NCI-H510A treated with DMSO at 0.1 percent for 48 hours (cell line): ENCODE results near the gene QSOX2.

Experiments used
- DNase-seq: peaks from one replicate; lab custom pipeline; 2025; lab: John Stamatoyannopoulos, UW

Gene QSOX2

DNA sequence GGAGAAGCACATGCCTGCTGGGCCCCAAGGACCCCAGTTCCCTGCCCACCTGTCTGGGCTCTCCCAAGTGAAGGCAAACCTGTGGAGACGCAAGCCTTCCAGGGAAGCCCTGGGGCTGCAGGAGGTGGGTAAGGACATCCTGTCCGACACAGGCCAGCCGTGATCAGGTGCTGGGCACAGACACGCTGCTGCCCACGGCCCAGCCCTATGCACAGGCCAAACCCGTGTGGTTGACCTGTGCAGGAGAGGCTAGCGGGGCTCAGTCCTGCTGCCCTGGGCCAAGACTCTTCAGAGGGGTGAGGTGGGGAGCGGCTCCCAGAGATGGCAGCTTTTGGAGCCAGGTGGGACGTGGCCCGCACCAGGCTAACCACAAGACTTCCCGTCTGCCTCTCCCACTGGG lies 55.0 kb downstream of the QSOX2 start:
- no peak for DNase-seq

DNA sequence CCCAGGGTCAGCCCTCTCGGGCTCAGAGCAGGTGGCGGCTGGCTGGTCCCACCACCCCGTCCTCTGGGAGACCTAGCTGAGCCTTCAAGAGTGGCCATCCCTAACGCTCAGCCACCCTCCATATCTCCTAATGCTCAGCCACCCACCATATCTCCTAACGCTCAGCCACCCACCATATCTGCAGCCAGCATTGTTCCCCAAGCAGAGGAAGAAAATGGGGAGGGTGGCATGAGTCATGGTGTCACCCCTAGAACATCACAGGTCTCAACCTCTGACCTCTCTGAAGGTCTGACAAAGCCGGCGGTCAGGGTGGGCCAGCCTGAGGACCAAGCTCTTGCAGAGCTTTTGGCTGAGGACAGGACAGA lies 55.4 kb downstream of the QSOX2 start:
- DNase-seq = no peak

DNA sequence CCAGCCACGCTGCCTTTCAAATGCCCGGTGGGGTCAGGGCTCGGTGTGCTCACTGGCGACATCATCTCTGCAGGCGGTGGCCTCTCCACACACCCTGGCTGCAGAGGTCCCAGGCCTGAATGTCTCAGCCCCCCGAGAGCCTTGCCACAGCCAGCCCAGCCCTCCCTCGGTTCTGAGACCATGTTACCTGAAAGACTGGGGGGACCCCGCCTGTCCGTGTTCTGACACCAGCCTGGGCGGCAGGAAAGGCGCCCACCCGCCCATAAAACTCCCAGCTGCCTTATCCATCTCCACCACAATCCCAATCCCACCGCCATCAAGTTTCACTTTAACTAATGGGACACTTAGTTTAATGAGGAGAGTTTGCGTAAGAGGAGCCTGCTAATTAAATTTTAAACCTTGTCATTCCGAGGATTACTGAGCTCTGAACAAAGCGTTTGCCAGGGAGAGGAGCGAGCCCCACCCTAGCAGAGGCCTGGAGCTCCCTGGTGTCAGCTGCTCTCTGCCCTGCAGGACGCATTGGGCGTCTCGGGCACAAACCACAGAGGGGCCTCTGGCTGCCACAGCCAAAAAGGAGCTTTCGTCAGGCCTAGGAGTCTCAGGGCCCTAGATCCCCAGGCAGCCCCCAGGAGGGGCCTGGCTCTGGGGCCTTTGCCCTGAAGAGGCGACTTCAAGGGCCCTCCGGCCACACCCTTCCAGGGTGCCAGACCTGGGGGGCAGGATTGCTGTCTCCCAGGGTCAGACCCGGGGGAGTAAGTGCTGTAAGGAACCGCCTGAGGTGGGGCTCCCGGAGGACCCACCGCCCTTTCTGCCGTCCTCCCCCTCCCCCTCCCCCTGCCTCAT lies 56.0 kb downstream of the QSOX2 start:
- DNase-seq = no peak

- no peak for DNase-seq
Observed at GRCh38 chr9:136187683-136188586, 57.7 kb downstream of the QSOX2 start.

DNA sequence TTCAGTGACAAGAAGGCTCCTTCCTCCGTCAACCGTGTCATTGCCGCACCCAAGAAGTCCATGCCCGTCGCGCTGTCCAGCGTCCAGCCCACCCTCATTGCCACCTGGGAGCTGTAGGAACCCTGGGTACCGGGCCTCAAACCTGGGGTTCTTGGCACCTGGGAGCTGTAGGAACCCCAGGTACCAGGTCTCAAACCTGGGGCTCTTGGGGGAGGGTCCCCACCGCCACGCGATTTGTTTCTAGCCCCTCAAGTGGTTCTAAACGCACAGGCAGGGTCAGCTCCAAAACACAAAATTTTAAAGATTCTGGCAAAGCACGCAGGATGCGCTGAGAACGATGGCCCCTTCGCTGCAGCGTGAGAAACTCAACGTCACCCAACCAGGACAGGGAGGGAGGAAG lies 58.4 kb downstream of the QSOX2 start:
- DNase-seq = no peak

- no peak for DNase-seq
Observed at GRCh38 chr9:136186386-136186785, 59.2 kb downstream of the QSOX2 start.

DNA sequence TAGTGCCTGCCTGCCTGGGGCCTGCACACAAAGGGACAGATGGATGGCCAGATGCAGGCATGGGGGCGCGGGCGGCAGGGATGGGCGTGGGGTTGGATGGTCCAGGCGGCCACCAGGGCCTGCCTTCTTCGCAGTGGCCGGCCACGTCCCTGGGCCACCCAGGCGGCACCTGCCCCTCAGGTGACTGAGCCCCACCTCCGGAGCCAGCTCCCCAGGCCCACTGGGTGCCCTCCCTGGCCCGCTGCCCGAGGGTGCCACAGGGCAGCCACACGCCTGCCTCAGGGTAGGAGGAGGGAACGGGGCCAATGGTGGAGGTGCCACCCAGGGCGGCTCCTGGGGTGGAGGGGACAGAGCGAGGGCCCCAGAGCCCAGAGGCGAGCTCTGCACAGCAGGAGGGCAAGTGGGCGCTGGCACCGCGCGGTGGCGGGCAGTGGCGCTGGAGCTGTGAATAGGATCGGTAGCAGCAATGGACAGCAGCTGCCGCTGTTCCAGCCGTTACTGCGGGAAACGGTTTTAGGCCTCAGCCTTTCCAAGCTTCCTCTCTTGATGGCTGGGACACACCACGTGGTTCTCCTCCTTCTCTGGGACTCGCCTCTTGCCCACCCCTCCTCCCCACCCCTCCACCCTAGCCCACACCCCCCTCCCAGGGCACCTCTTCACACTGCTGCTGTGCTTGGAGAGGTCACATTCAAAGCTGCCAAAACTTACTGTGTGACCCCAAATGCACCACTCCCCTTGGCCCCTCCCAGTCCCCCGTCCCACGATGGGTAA lies 59.8 kb downstream of the QSOX2 start:
- no peak for DNase-seq

DNA sequence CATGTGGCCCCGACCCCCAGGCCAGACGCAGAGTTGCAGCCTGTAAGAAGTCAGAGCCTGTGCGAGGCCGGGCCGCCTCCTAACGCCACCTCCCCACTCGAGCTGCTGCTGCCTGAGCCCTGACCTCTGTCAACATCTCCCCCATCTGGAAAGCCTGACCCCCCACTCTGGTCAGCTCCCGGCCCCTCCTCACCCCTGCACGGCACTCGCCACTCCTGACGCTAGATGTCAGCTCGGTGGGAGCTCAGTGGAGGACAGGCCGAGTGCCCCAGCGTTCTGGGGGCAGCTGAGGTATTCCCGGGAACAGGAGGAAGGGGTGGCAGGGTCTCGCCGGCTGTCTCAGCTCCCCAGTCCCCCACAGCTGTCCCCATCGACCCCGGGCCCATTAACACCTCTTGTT lies 60.5 kb downstream of the QSOX2 start:
- no peak for DNase-seq

DNA sequence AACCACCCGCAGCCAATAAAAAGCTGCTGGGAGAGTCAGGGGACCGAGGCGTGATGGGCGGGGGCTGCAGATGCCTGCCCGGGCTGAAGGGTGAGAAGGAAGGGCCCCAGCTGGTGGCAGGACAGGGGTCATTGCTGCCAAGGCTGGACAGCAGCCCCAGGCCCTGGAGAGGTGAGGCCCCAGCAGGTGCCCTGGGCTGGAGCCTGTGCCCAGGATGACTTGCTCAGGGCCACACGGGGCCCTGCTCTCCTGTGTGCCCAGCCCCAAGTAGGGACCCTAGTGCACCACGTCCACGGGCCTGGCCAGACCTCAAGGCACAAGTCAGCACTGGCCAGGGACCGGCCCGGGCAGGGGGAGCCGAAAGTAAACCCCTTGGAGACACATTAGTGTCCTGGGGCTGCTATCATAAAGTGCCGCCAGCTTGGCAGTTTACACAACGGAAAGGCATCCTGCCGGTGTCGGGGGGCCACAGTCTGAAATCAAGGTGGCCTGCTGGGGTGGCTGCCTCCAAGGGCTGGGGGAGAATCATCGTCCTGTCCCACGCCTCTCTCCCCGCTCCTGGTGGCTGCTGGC lies 62.7 kb downstream of the QSOX2 start:
- no peak for DNase-seq

DNA sequence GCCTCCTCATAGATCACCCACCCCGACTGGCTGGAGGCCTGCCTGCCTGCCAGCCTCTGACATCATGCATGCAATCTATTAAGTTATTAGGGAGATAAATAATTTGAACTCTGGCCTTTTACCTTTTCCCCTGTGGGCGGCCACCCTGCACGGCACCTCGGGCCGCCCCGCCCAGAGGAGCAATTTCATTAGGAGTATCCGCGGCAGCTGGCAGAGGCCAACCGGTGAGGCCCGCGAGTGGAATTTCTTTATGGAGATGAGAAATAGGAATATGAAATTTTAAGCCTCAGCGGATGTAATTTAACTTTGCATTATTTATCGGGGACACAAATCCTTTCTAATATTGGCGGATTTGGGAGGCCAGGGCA lies 63.2 kb downstream of the QSOX2 start:
- DNase-seq = no peak

DNA sequence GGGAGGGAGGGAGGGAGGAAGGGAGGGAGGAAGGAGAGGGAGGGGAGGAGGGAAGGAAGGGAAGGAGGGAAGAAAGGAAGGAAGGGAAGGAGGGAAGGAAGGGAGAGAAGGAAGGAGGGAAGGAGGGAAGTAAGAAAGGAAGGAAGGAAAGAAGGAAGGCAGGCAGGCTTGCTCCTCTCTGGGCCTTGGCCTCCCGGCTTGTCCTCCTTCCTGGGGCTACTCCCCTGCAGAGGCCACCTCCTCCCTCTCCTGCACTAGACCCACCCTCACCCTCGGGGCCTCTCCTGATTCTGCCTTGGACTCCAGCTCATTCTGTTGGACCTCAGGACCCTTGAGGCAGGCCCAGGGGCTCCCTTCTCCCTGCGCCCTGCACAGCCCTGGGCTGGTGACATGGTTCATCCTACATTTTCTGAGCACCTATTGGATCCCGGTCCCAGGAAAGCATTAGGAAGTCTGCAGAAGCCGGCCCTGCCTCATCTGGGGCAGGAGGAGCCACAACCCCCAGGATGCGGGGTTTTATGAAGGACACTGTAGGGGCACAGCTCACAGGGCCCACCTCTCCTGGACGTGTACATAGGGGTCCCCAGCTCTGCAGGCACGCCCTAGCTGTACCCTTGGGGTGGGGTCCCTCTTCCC lies 63.7 kb downstream of the QSOX2 start:
- no peak for DNase-seq

DNA sequence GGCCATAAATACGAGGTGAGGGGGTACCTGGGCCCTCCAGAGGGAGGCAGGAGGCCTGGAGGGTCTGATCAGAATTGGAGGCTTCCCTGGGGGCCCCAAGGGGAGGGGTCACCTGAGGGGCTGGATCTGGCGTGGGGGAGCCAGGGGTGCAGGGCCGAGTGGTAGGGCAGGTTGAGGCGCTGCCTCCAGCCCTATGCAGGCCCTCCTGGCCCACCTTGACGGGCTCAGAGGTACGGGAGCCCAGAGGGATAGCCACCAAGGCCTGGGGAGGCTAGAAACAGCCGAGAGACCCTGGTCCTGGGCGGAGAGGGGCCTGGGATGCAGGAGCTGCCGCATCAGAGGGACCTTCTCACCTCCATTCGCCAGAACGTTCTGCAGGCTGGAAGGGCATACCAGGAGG lies 65.0 kb downstream of the QSOX2 start:
- no peak for DNase-seq

DNA sequence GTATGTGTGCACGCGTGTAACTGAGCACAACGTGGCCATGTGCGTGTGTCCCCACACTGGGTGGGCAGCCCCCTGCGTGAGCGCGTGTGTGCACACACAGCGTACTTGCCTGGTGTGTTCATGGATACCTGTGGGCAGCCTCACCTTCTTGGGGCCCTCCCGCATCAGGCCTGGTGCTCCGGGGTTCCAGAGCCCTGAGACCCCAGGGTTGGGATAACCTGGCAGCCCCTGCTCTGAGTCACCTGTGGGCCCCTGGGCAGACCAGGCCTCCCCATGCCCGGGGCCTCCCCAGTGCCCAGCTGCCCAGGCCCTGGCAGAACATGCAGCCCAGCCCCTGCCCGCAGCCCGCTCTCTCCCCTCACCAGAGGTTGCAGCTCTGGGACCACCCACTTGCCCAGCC lies 65.9 kb downstream of the QSOX2 start:
- no peak for DNase-seq

DNA sequence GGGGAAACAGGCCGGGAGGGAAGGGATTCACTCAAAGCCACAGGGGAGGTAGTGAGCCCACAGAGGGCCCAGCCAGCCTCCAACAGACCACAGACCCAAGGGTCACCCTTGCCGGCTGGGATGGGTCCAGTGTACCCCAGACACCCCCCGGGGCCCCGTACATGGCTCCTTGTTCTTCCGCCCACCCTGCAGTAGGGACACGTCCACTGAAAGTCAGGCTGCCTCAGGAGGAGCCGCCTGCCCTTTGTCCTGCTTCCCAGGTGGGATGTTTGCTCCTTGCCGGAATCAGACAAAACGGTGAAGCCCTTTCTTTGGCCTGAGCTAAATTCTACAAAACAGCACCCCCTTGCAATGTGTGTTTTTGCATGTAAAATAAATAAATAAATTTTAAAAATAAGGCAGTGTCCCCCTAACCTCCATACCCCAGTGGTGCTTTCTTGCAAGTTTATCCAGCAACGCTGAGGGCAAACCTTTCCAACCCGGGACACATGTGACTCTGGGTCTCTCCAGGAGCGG lies 66.5 kb downstream of the QSOX2 start:
- no peak for DNase-seq

- DNase-seq = no peak
Observed at GRCh38 chr9:136178773-136179075, 66.9 kb downstream of the QSOX2 start.

- DNase-seq = no peak
Observed at GRCh38 chr9:136178061-136178772, 67.4 kb downstream of the QSOX2 start.

DNA sequence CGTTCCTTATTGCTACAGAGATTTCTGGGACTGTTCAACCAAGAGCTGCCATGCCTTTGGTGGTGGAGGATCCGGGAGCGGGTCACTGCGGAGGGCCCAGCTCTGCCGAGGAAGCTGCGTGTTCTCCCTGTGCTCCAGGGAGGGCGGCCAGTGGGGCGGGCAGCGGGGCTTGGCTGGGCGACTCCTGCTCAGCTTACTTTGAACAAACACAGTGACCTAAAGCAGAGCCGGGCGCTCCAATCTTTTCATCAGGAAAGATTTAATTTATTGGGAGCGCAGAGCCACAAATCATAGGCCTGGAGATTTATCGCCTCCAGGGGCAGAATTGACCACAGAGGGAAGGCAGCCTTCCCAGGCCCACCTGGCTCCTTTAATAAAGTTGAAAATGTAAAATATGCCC lies 68.4 kb downstream of the QSOX2 start:
- no peak for DNase-seq

DNA sequence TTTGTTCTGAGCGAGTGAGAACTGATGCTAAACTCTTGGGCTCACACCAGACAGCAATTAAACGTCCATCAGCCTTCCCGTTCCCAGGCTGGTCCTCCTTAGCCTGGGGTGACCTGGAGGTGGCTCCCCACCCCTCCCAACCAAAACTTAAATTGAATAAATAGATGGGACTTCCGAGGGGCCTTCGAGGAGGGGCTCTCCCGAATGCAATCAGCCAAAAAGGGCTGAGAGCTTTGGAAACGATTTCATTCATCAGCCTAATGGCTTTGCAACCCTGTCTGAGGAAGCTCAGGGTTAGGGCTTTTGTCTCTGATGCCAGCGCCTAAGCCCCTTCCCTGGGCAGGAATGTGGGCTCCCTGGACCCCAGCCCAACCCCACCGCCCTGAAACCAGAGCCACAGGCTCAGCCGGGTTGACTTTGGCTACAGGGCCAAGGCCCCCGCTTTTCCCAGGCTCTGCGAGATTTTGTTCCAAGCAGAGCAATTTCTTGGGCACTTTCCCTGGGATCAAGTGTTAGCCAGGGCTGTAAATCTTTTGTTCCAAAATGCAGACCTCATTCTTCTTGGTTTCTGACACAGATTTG lies 69.9 kb downstream of the QSOX2 start:
- DNase-seq = no peak

GRCh38 chr9:136174779-136175615 lies 70.6 kb downstream of the QSOX2 start:
- no peak for DNase-seq
